Kidney epithelial cell (primary cell): ENCODE results near the gene NRN1. TPM values are rescaled to one million over a fixed set of nuclear protein-coding genes. Genes with fewer than 3 reads are reported as not detected.

Experiments
- DNase-seq: peaks from one replicate; pipeline ENCODE4 v3.0.0-alpha.2; 2010; ENCODE audit warnings: low read depth
- H3K27me3 ChIP-seq: 2 replicates; pipeline ENCODE4 v1.6.0; 2011; ENCODE audit warnings: low read length; ENCODE audit not compliant: control insufficient read depth, insufficient read depth
- H3K36me3 ChIP-seq: 2 replicates; pipeline ENCODE4 v1.5.1; 2011; ENCODE audit warnings: low read length; ENCODE audit not compliant: control insufficient read depth, insufficient read depth
- H3K4me3 ChIP-seq: 2 replicates; pipeline ENCODE4 v1.5.1; 2011; ENCODE audit warnings: low read depth, mild to moderate bottlenecking, control low read depth, low read length
- total RNA-seq: library from RNA; depleted of rRNA; stranded (reverse); fragments of >200 nt; gene quantifications from 2 replicates; pipeline ENCODE4 v1.2.3, GENCODE V29; 2015
- TF ChIP-seq, protein P1 (sequence below): IDR thresholded peaks from 2 replicates; pipeline ENCODE4 v1.5.1; 2011; ENCODE audit warnings: mild to moderate bottlenecking, moderate library complexity, low read length, control low read depth, inconsistent platforms; ENCODE audit not compliant: insufficient read depth, poor library complexity, severe bottlenecking

NRN1 gene
- total RNA-seq, 1 donor from 2014 or later: 3.1 TPM

DNA sequence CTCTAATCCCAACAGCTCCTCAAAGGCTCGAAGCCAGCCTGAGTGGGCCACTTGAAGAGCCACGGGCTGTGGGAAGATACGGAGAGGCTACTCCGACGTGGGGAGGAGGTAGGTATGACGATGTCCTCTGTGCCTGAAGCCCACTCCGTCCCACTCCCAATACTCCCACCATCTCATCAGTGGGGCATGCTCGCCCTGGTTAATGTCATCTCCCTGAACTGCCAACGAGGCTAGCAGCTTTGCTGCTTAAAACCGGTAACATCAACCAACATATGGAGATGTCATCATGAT lies 11.1 kb downstream of the NRN1 start:
- H3K27me3 ChIP-seq: peaks cover 71% of the 10 kb centered on the region
- TF ChIP-seq, protein P1, sequence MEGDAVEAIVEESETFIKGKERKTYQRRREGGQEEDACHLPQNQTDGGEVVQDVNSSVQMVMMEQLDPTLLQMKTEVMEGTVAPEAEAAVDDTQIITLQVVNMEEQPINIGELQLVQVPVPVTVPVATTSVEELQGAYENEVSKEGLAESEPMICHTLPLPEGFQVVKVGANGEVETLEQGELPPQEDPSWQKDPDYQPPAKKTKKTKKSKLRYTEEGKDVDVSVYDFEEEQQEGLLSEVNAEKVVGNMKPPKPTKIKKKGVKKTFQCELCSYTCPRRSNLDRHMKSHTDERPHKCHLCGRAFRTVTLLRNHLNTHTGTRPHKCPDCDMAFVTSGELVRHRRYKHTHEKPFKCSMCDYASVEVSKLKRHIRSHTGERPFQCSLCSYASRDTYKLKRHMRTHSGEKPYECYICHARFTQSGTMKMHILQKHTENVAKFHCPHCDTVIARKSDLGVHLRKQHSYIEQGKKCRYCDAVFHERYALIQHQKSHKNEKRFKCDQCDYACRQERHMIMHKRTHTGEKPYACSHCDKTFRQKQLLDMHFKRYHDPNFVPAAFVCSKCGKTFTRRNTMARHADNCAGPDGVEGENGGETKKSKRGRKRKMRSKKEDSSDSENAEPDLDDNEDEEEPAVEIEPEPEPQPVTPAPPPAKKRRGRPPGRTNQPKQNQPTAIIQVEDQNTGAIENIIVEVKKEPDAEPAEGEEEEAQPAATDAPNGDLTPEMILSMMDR: no peak
- DNase-seq: no peak
- no peaks in the 10 kb centered on the region for H3K36me3 ChIP-seq
- H3K4me3 ChIP-seq: no peak overlapping the region

DNA sequence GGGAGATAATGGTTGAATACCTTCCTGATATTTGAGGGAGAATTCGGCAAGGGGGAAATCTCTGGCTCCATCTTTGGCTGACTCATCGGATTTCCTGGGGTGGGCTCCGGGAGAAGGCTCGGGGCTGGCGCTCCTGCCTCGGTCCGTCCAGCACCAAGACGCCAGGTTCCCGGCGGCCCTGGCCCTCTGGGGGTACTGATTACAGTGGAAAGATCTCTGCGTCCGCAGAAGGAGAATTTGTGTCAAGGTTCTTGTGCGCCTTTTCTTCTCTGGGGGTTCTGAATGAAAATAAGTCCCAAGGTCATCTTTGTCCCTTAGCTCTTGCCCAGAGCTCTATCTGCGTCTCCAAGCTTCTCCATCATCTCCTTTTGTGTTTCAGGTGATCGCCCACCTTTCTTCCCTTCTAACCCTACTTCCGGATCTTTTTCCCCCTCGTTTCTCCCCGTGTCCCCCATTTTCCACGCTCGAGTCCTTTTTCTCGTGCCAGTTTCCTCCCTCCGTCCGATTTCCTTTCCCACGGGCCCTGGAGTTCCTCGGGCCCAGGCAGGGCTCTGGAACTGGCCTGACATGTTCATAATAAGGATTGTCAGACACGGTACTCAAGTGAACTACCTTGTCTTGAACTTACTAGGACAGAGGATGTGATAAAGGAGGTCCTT lies 11.6 kb downstream of the NRN1 start:
- Histone ChIP-seq H3K36me3 (no peaks in the 10 kb centered on the region), H3K27me3 (peaks cover 66% of the 10 kb centered on the region), H3K4me3 (no peak overlapping the region)
- DNase-seq: no peak
- TF ChIP-seq, protein P1: no peak

DNA sequence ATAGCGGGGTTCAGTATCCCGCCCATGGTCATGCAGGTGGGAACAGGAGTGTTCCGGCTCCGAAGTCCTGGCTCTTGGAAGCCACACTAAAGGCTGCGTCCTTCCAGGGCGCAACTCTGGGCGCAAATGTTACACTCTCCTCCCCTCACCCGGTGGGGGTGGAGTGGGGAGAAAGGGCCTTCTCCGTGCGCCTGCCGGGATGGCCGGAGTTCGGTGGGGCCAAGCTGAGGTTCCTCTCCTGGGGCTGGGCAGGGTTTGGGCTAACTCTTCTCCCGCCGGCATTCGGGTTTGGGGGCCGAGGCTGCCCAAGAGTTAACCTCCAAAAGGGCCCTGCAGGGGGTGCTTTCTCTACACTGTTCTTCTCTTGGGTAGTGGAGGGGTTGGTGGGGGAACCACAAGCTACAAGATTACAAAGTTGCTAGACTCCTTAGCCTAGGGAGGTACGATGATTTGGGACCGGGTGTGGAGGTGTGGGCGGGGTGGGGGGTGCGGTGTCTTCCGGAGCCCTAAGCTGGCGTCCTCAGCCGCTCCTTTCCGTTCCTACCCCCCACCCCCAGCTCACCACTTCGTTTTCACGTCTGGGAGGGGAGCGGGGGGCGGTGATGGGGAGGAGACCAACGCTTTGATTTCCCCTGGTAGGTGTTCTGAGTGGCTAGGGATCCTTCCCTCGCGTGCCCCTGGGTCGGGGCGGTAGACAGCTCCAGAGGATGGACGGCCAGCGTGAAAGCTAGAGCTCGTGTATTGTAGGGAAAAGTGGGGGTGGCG lies 12.3 kb downstream of the NRN1 start:
- no peak for DNase-seq
- Histone ChIP-seq H3K36me3 (no peaks in the 10 kb centered on the region), H3K27me3 (peaks cover 59% of the 10 kb centered on the region), H3K4me3 (no peak overlapping the region)
- TF ChIP-seq, protein P1: no peak

- no peak overlapping the region for H3K4me3 ChIP-seq
- TF ChIP-seq, protein P1: no peak
- DNase-seq: no peak
- no peaks in the 10 kb centered on the region for H3K36me3 ChIP-seq
- H3K27me3 ChIP-seq: peaks cover 47% of the 10 kb centered on the region
Measured at GRCh38 chr6:5992551-5993225, 14.0 kb downstream of the NRN1 start.

DNA sequence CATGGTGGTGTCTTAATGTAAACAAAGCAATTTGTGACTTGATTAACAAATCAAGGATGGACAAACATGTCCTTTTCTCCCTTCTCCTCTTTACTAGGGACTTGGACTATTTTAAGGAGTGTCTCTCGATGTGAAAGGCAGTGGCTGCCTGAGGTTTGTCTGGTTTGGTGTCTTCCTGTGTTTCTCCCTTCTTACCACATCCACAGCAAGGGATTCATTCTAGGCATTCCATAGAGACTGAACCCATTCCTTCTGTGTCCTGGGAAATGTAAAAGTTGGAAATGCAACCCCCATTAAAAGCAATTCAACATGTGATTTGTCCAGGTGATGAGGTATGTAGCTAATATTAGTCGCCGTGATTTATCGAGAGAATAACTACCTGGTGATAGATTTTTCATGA lies 15.9 kb downstream of the NRN1 start:
- Histone ChIP-seq H3K36me3 (no peaks in the 10 kb centered on the region), H3K27me3 (peaks cover 29% of the 10 kb centered on the region), H3K4me3 (no peak overlapping the region)
- no peak for DNase-seq
- TF ChIP-seq, protein P1: no peak
